H1 (cell line): ENCODE results near the gene RNF141. TPM values are rescaled to one million over a fixed set of nuclear protein-coding genes. Genes with fewer than 3 reads are reported as not detected.

Source experiments
- CTCF ChIA-PET: fragments of 300-600 bp; sonication (Branson Sonifier 250); formaldehyde crosslinking; loops from one replicate; lab custom pipeline; 2021; ENCODE audit not compliant: partially characterized antibody; lab: Charles Lee
- POLR2A ChIA-PET: fragments of 300-600 bp; sonication (Branson Sonifier 250); formaldehyde crosslinking; loops from one replicate; lab custom pipeline; 2021; ENCODE audit warnings: inconsistent platforms; ENCODE audit not compliant: partially characterized antibody; lab: Charles Lee
- DNase-seq, 2 experiments: peaks; one replicate each; pipeline versions ENCODE4 v3.0.0 to v3.0.0-alpha.2; 2010 to 2022; ENCODE audit warnings: low spot score in 2 of 2, low read depth in 1 of 2, mixed read lengths in 1 of 2
- FAIRE-seq: peaks from 2 replicates; lab custom pipeline; 2011; peaks lifted over from hg19 to GRCh38; lab: Jason Lieb, UNC
- H2AFZ ChIP-seq: 2 replicates; pipeline ENCODE4 v1.8.1; 2012; ENCODE audit warnings: low read length, inconsistent platforms
- H2AK5ac ChIP-seq: 2 replicates; pipeline ENCODE4 v1.6.1; 2013; ENCODE audit warnings: low read depth, low read length
- H2BK120ac ChIP-seq: replicated peaks from 2 replicates; pipeline ENCODE3; 2013; ENCODE audit warnings: low read depth, low read length, inconsistent platforms
- H2BK12ac ChIP-seq: 2 replicates; pipeline ENCODE4 v1.6.1; 2013; ENCODE audit warnings: low read depth, low read length
- H2BK15ac ChIP-seq: 2 replicates; pipeline ENCODE4 v1.6.1; 2013; ENCODE audit warnings: low read length
- H2BK20ac ChIP-seq: 2 replicates; pipeline ENCODE4 v1.6.1; 2013; ENCODE audit warnings: low read length
- H2BK5ac ChIP-seq: 2 replicates; pipeline ENCODE4 v1.6.1; 2013; ENCODE audit warnings: low read depth, low read length
- H3K14ac ChIP-seq: 2 replicates; pipeline ENCODE4 v1.6.1; 2013; ENCODE audit warnings: inconsistent platforms; ENCODE audit not compliant: insufficient read length
- H3K18ac ChIP-seq: 2 replicates; pipeline ENCODE4 v1.6.1; 2013; ENCODE audit warnings: low read length; ENCODE audit errors: extremely low read depth
- H3K23ac ChIP-seq: 2 replicates; pipeline ENCODE4 v1.6.1; 2013; ENCODE audit warnings: inconsistent platforms; ENCODE audit not compliant: insufficient read length
- H3K23me2 ChIP-seq: 2 replicates; pipeline ENCODE4 v1.6.1; 2013; ENCODE audit warnings: low read depth, low read length
- H3K27ac ChIP-seq: 2 replicates; pipeline ENCODE4 v1.6.1; 2011; ENCODE audit warnings: low read depth, low read length, inconsistent platforms
- H3K27me3 ChIP-seq, 4 experiments: replicated peaks in 1 of 4; 1 replicate in 1 of 4; 2 replicates in 3 of 4; pipeline versions ENCODE4 v1.6.1 to v1.8.1; 2011 to 2013; ENCODE audit warnings: low read length in 3 of 4, mild to moderate bottlenecking in 3 of 4, inconsistent platforms in 2 of 4, mixed read lengths in 2 of 4, moderate library complexity in 1 of 4; ENCODE audit not compliant: control insufficient read depth in 3 of 4, insufficient read depth in 3 of 4; ENCODE audit errors: extremely low read depth in 1 of 4
- H3K36me3 ChIP-seq, 4 experiments: 2 replicates each; pipeline versions ENCODE4 v1.6.1 to v1.8.1; 2011 to 2013; ENCODE audit warnings: mild to moderate bottlenecking in 4 of 4, low read length in 3 of 4, moderate library complexity in 2 of 4, control low read depth in 1 of 4, inconsistent platforms in 1 of 4; ENCODE audit not compliant: insufficient read depth in 4 of 4, control insufficient read depth in 2 of 4
- H3K4ac ChIP-seq: replicated peaks from 2 replicates; pipeline ENCODE3; 2013; ENCODE audit warnings: low read length, low read depth, mixed read lengths, inconsistent platforms; ENCODE audit not compliant: insufficient read length
- H3K4me1 ChIP-seq, 4 experiments: replicated peaks in 1 of 4; 1 replicate in 1 of 4; 2 replicates in 3 of 4; pipeline versions ENCODE4 v1.6.1 to v1.8.1; 2011 to 2013; ENCODE audit warnings: low read length in 3 of 4, inconsistent platforms in 2 of 4, mixed read lengths in 1 of 4; ENCODE audit not compliant: insufficient read depth in 4 of 4, control insufficient read depth in 3 of 4
- H3K4me2 ChIP-seq, 2 experiments: 2 replicates each; pipeline versions ENCODE4 v1.6.1 to v1.8.1; 2011 to 2013; ENCODE audit warnings: low read depth in 2 of 2, low read length in 2 of 2, control low read depth in 1 of 2, inconsistent platforms in 1 of 2, mild to moderate bottlenecking in 1 of 2; ENCODE audit not compliant: insufficient read depth in 1 of 2
- H3K4me3 ChIP-seq, 4 experiments: fragments of 200-600, 300-600 bp in 1 of 4; sonication (generic), shearing (Covaris generic), sonication (Bioruptor Twin) in 1 of 4; 2 replicates each; pipeline versions ENCODE4 v1.5.1 to v1.8.1; 2011 to 2016; ENCODE audit warnings: low read length in 4 of 4, low read depth in 3 of 4, control low read depth in 2 of 4, inconsistent platforms in 2 of 4, mild to moderate bottlenecking in 2 of 4, mixed read lengths in 1 of 4, moderate library complexity in 1 of 4; ENCODE audit not compliant: insufficient read depth in 2 of 4; ENCODE audit errors: extremely low read depth in 1 of 4
- H3K56ac ChIP-seq: replicated peaks from 2 replicates; pipeline ENCODE3; 2013; ENCODE audit warnings: low read depth, mild to moderate bottlenecking, mixed read lengths, low read length, inconsistent platforms; ENCODE audit not compliant: insufficient read length
- H3K79me1 ChIP-seq: 2 replicates; pipeline ENCODE4 v1.6.1; 2013; ENCODE audit warnings: low read depth, low read length, control low read depth
- H3K79me2 ChIP-seq, 2 experiments: 2 replicates each; pipeline versions ENCODE4 v1.6.1 to v1.8.1; 2012 to 2013; ENCODE audit warnings: low read length in 2 of 2, mild to moderate bottlenecking in 2 of 2, inconsistent platforms in 1 of 2; ENCODE audit not compliant: insufficient read depth in 2 of 2, control insufficient read depth in 1 of 2
- H3K9ac ChIP-seq, 4 experiments: replicated peaks in 1 of 4; 1 replicate in 1 of 4; 2 replicates in 3 of 4; pipeline versions ENCODE4 v1.6.1 to v1.8.1; 2011 to 2013; ENCODE audit warnings: low read depth in 3 of 4, low read length in 3 of 4, control low read depth in 2 of 4, mild to moderate bottlenecking in 2 of 4, moderate library complexity in 2 of 4, inconsistent platforms in 1 of 4; ENCODE audit errors: extremely low read depth in 1 of 4
- H3K9me3 ChIP-seq, 2 experiments: 2 replicates each; pipeline versions ENCODE4 v1.6.1 to v1.8.1; 2012 to 2013; ENCODE audit warnings: mild to moderate bottlenecking in 2 of 2, moderate library complexity in 2 of 2, control low read depth in 1 of 2, inconsistent platforms in 1 of 2, low read depth in 1 of 2, low read length in 1 of 2, mixed read lengths in 1 of 2; ENCODE audit not compliant: insufficient read depth in 2 of 2
- H4K20me1 ChIP-seq, 2 experiments: replicated peaks in 1 of 2; 2 replicates each; pipeline versions ENCODE3 to v1.8.1; 2011 to 2013; ENCODE audit warnings: inconsistent platforms in 2 of 2, low read length in 2 of 2, mild to moderate bottlenecking in 1 of 2; ENCODE audit not compliant: insufficient read depth in 2 of 2, control insufficient read depth in 1 of 2
- H4K5ac ChIP-seq: 2 replicates; pipeline ENCODE4 v1.6.1; 2013; ENCODE audit warnings: low read length, low read depth, mixed read lengths, inconsistent platforms; ENCODE audit not compliant: insufficient read length
- H4K8ac ChIP-seq: 2 replicates; pipeline ENCODE4 v1.8.0; 2013; ENCODE audit warnings: mild to moderate bottlenecking, moderate library complexity, low read length, inconsistent platforms; ENCODE audit not compliant: insufficient read depth; ENCODE audit errors: extremely low read depth
- H4K91ac ChIP-seq: replicated peaks from 2 replicates; pipeline ENCODE3; 2013; ENCODE audit warnings: low read length, mixed read lengths, inconsistent platforms; ENCODE audit not compliant: insufficient read length
- BCL11A ChIP-seq, 2 experiments: IDR thresholded peaks; one replicate each; pipeline ENCODE4 v1.6.1; 2011; ENCODE audit warnings: low read depth in 2 of 2, low read length in 2 of 2, mild to moderate bottlenecking in 2 of 2
- CHD1 ChIP-seq: IDR thresholded peaks from 2 replicates; pipeline ENCODE4 v1.6.1; 2012; ENCODE audit warnings: low read depth, low read length, improper control_type of control experiment
- CTBP2 ChIP-seq: IDR thresholded peaks from 2 replicates; pipeline ENCODE4 v1.7.0; 2011; ENCODE audit warnings: borderline replicate concordance, mild to moderate bottlenecking, moderate library complexity, mixed read lengths, low read length; ENCODE audit not compliant: insufficient read depth, insufficient read length
- E2F6 ChIP-seq: IDR thresholded peaks from 2 replicates; pipeline ENCODE4 v1.6.1; 2012; ENCODE audit warnings: inconsistent platforms
- FOSL1 ChIP-seq: IDR thresholded peaks from 2 replicates; pipeline ENCODE4 v1.6.1; 2011; ENCODE audit warnings: mild to moderate bottlenecking, low read depth, low read length, moderate library complexity; ENCODE audit not compliant: insufficient read depth
- JUN ChIP-seq: IDR thresholded peaks from 2 replicates; pipeline ENCODE4 v1.6.1; 2011; ENCODE audit warnings: low read depth, mild to moderate bottlenecking, improper control_type of control experiment, low read length
- JUND ChIP-seq: IDR thresholded peaks from 2 replicates; pipeline ENCODE4 v1.6.1; 2011; ENCODE audit warnings: mild to moderate bottlenecking, improper control_type of control experiment, low read length
- SP2 ChIP-seq: IDR thresholded peaks from 2 replicates; pipeline ENCODE4 v1.6.1; 2012; ENCODE audit warnings: mild to moderate bottlenecking, low read length, inconsistent platforms
- SP4 ChIP-seq: IDR thresholded peaks from 2 replicates; pipeline ENCODE4 v1.6.1; 2012; ENCODE audit warnings: low read length, inconsistent platforms
- SRF ChIP-seq: IDR thresholded peaks from 2 replicates; pipeline ENCODE4 v1.6.1; 2011; ENCODE audit warnings: mild to moderate bottlenecking, low read depth, low read length, moderate library complexity
- TAF1 ChIP-seq: IDR thresholded peaks from 2 replicates; pipeline ENCODE4 v1.6.1; 2011; ENCODE audit warnings: mild to moderate bottlenecking, low read depth, low read length
- WGBS, 2 experiments: shearing (Covaris generic) in 1 of 2; methylation state at CpG; one replicate each; pipeline versions ENCODE4 v1.1.6 to v1.1.7; 2013 to 2015; ENCODE audit warnings: low lambda C conversion rate in 2 of 2, mixed read lengths in 2 of 2, inconsistent platforms in 1 of 2, low coverage in 1 of 2, missing lambda C conversion rate in 1 of 2; ENCODE audit not compliant: insufficient replicate concordance in 2 of 2, insufficient coverage in 1 of 2, insufficient read length in 1 of 2; ENCODE audit errors: extremely low coverage in 1 of 2, missing lambda C conversion rate in 1 of 2; 5-methylcytosine and 5-hydroxymethylcytosine counted together
- polyA plus RNA-seq, 7 experiments: library from polyadenylated mRNA; depleted of rRNA in 3 of 7; stranded (reverse) in 5 of 7; unstranded in 2 of 7; fragments of >200 nt in 5 of 7; fragments of 200-250 nt in 2 of 7; gene quantifications; 1 replicate in 5 of 7; 2 replicates in 1 of 7; 4 replicates in 1 of 7; pipeline versions ENCODE4 v1.2.1 to v1.2.3, GENCODE V29; 2011 to 2013; ENCODE audit warnings: missing spikeins in 2 of 7, mixed read lengths in 2 of 7
- total RNA-seq: library from RNA; stranded (reverse); fragmentation: NEBNext Ultra II Directional; extraction: Animal tissue kit (Norgen Biotek cat#: 25700); gene quantifications from 2 replicates; pipeline ENCODE4 v1.2.1, GENCODE V29; 2021

Gene RNF141
- total and polyA plus RNA-seq, 2 of the 8 experiments (the other 6 are each of a cell fraction or from before 2014, with no cell fraction given): 8.5 to 22.8 TPM

- no peak overlapping the region for H2BK120ac ChIP-seq
- no peak overlapping the region for H4K91ac ChIP-seq
- no peak overlapping the region for H2AK5ac ChIP-seq
- H3K23me2 ChIP-seq: no peaks in the 10 kb centered on the region
- H3K27ac ChIP-seq: no peak overlapping the region
- H4K8ac ChIP-seq: no peak overlapping the region
- no peaks in the 10 kb centered on the region for H3K27me3 ChIP-seq
- H3K9me3 ChIP-seq: no peaks in the 10 kb centered on the region
- peaks cover 0 to 2% of the 10 kb centered on the region in 2 experiments for H4K20me1 ChIP-seq
- H3K4me1 ChIP-seq: no peaks in the 10 kb centered on the region
- no peak overlapping the region for H4K5ac ChIP-seq
- no peak overlapping the region for H2BK12ac ChIP-seq
- H3K79me2 ChIP-seq: no peaks in the 10 kb centered on the region
- WGBS, 2 experiments: 93% methylated on average over 15 of the region's 16 CpGs; no CpG with 5 or more reads in 1 of the 2 experiments
- no peak for DNase-seq
- H2BK15ac ChIP-seq: no peak overlapping the region
- H2BK5ac ChIP-seq: no peak overlapping the region
- CTCF ChIA-PET: interaction anchor here (0.6 to 2.4 kb wide), 6 partner anchors 10 to 255 kb away, joined by 3 to 6 read pairs (median 4); partner anchors contain the start of gene AMPD3
- no peak overlapping the region for H3K14ac ChIP-seq
- no peak overlapping the region for H3K4ac ChIP-seq
- TF ChIP-seq SRF (no peak), CHD1 (no peak), E2F6 (no peak), JUND (no peak), BCL11A (IDR thresholded peaks at IDR 0.05; ENCODE audit: low read depth in 2 of 2, low read length in 2 of 2) (no peak), TAF1 (no peak), SP2 (no peak), FOSL1 (no peak), CTBP2 (no peak), SP4 (no peak), JUN (no peak)
- POLR2A ChIA-PET: interaction anchor here (1.2 kb wide), 1 partner anchor 14 kb away, joined by 6 read pairs; no protein-coding TSS in a partner anchor
- H2AFZ ChIP-seq: no peak overlapping the region
- no peaks in the 10 kb centered on the region for H3K79me1 ChIP-seq
- no peak overlapping the region for H3K18ac ChIP-seq
- no peak overlapping the region for H2BK20ac ChIP-seq
- no peak overlapping the region for H3K9ac ChIP-seq
- H3K23ac ChIP-seq: no peak overlapping the region
- H3K4me2 ChIP-seq: no peak overlapping the region
- H3K56ac ChIP-seq: no peak overlapping the region
- FAIRE-seq: no peak
- H3K4me3 ChIP-seq: no peak overlapping the region
- no peaks in the 10 kb centered on the region for H3K36me3 ChIP-seq
These were observed 59.2 kb downstream of the RNF141 start for GRCh38 chr11:10481560-10482349.
